H1 (cell line): ENCODE data around the gene KIAA1671.

Experiments
- CHD1 ChIP-seq: IDR thresholded peaks from 2 replicates; pipeline ENCODE4 v1.6.1; 2012; ENCODE audit warnings: low read depth, low read length, improper control_type of control experiment
- EP300 ChIP-seq, 2 experiments: IDR thresholded peaks; 1 replicate in 1 of 2; 2 replicates in 1 of 2; pipeline ENCODE4 v1.6.1; 2011 to 2012; ENCODE audit warnings: low read depth in 2 of 2, low read length in 2 of 2, mild to moderate bottlenecking in 2 of 2, borderline replicate concordance in 1 of 2, inconsistent platforms in 1 of 2, moderate library complexity in 1 of 2
- EZH2 ChIP-seq: fragments of 200-600 bp; sonication (generic); IDR thresholded peaks from 2 replicates; pipeline ENCODE4 v1.7.1; 2012; ENCODE audit warnings: low read depth, mild to moderate bottlenecking, moderate library complexity, low read length, inconsistent platforms; ENCODE audit not compliant: severe bottlenecking
- GABPA ChIP-seq: IDR thresholded peaks from 2 replicates; pipeline ENCODE4 v1.6.1; 2011; ENCODE audit warnings: mild to moderate bottlenecking, low read length, moderate library complexity, borderline replicate concordance; ENCODE audit not compliant: insufficient read depth
- KDM1A ChIP-seq: fragments of 200-600, 300-600 bp; sonication (generic); IDR thresholded peaks from 2 replicates; pipeline ENCODE4 v1.7.1; 2016; ENCODE audit warnings: mild to moderate bottlenecking, low read length, borderline replicate concordance
- KDM5A ChIP-seq: fragments of 200-600 bp; IDR thresholded peaks from 2 replicates; pipeline ENCODE4 v1.7.1; 2012; ENCODE audit warnings: mild to moderate bottlenecking, low read length, inconsistent platforms, mixed read lengths
- POLR2A ChIP-seq, 2 experiments: IDR thresholded peaks; 1 replicate in 1 of 2; 2 replicates in 1 of 2; pipeline ENCODE4 v1.6.1; 2011; ENCODE audit warnings: low read depth in 2 of 2, low read length in 2 of 2, mild to moderate bottlenecking in 2 of 2; ENCODE audit errors: control extremely low read depth in 1 of 2
- POLR2AphosphoS5 ChIP-seq: IDR thresholded peaks from 2 replicates; pipeline ENCODE4 v1.6.1; 2011; ENCODE audit warnings: low read depth, low read length
- POU5F1 ChIP-seq: IDR thresholded peaks from 2 replicates; pipeline ENCODE4 v1.6.1; 2011; ENCODE audit warnings: low read depth, mild to moderate bottlenecking, low read length, moderate library complexity
- RNF2 ChIP-seq: fragments of 200-900, 300-1000 bp; sonication (generic); IDR thresholded peaks from 2 replicates; pipeline ENCODE4 v1.7.1; 2016; ENCODE audit warnings: borderline replicate concordance, low read depth, mild to moderate bottlenecking, antibody characterized with exemption, low read length; ENCODE audit not compliant: poor library complexity, severe bottlenecking; ENCODE audit errors: missing control alignments
- TCF12 ChIP-seq: IDR thresholded peaks from 2 replicates; pipeline ENCODE4 v1.6.1; 2011; ENCODE audit warnings: low read depth, mild to moderate bottlenecking, low read length
- TF ChIP-seq, protein P1 (sequence below): IDR thresholded peaks from 2 replicates; pipeline ENCODE4 v1.6.1; 2011; ENCODE audit warnings: low read depth, mild to moderate bottlenecking, low read length; ENCODE audit not compliant: insufficient read depth
- TF ChIP-seq, protein P2 (sequence below), 3 experiments: IDR thresholded peaks; 1 replicate in 2 of 3; 2 replicates in 1 of 3; pipeline versions ENCODE4 v1.5.1 to v1.6.1; 2011; ENCODE audit warnings: low read length in 3 of 3, mild to moderate bottlenecking in 3 of 3, inconsistent platforms in 2 of 3, low read depth in 1 of 3, moderate library complexity in 1 of 3; ENCODE audit not compliant: insufficient read depth in 1 of 3; ENCODE audit errors: control extremely low read depth in 1 of 3

DNA sequence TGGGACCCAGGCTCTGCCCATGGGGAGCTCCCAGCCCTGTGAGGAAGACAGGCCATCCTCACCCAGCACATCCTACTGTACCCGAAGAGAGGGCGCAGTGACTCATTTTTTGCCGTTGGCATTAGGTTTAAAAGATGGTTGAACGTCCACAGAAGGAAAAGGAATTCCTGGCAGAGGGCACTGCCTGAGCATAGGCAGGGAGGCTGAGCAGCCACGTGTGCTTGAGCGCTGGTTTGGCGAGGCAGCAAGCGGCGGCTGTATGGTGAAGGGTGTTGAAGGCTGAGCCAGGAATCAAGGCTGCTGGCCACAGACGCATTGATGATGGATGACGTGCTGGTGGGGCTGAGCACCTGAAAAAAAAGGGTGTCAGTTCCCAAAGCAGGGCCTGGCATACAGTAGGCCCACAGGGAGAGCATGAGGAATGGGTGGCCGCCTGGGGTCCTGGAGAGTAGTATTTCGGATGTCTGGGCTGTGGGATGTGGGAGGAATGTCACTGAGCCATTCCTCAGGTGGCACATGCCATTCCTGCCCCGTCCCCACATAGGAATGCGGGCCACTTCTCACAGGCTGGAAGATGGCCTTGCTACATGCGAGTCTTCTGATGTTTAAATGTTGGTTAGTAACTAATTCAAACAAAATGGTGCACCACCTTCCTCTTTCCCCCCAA lies 112.5 kb downstream of the KIAA1671 start:
- TF ChIP-seq, protein P1, sequence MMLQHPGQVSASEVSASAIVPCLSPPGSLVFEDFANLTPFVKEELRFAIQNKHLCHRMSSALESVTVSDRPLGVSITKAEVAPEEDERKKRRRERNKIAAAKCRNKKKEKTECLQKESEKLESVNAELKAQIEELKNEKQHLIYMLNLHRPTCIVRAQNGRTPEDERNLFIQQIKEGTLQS: no peak
- TF ChIP-seq, protein P2, sequence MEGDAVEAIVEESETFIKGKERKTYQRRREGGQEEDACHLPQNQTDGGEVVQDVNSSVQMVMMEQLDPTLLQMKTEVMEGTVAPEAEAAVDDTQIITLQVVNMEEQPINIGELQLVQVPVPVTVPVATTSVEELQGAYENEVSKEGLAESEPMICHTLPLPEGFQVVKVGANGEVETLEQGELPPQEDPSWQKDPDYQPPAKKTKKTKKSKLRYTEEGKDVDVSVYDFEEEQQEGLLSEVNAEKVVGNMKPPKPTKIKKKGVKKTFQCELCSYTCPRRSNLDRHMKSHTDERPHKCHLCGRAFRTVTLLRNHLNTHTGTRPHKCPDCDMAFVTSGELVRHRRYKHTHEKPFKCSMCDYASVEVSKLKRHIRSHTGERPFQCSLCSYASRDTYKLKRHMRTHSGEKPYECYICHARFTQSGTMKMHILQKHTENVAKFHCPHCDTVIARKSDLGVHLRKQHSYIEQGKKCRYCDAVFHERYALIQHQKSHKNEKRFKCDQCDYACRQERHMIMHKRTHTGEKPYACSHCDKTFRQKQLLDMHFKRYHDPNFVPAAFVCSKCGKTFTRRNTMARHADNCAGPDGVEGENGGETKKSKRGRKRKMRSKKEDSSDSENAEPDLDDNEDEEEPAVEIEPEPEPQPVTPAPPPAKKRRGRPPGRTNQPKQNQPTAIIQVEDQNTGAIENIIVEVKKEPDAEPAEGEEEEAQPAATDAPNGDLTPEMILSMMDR (IDR thresholded peaks at IDR 0.05; ENCODE audit: control extremely low read depth in 1 of 3, insufficient read depth in 1 of 3, low read depth in 1 of 3, low read length in 3 of 3): no peak
- TF ChIP-seq POLR2AphosphoS5: no peak
- no peak for TF ChIP-seq GABPA
- TF ChIP-seq POLR2A (IDR thresholded peaks at IDR 0.05; ENCODE audit: control extremely low read depth in 1 of 2, low read depth in 2 of 2, low read length in 2 of 2): no peak
- no peak for TF ChIP-seq EP300 (IDR thresholded peaks at IDR 0.05; ENCODE audit: borderline replicate concordance in 1 of 2, low read depth in 2 of 2, low read length in 2 of 2)
- TF ChIP-seq KDM5A: no peak
- no peak for TF ChIP-seq CHD1
- no peak for TF ChIP-seq TCF12
- no peak for TF ChIP-seq POU5F1
- no peak for TF ChIP-seq EZH2
- no peak for TF ChIP-seq KDM1A
- no peak for TF ChIP-seq RNF2
